Calu3 (cell line): ENCODE measurements around the gene KRTAP27-1. TPM values are rescaled to one million over a fixed set of nuclear protein-coding genes. Genes with fewer than 3 reads are reported as not detected.

Source experiments
- BruUV-seq: library from RNA; stranded (reverse); fragments of 400-500 nt; replicated peaks from 2 replicates; lab custom pipeline; 2021; lab: Mats Ljungman, UMichigan
- CTCF ChIA-PET: fragments of 300-600 bp; sonication (Branson Sonifier 250); formaldehyde crosslinking; loops from one replicate; lab custom pipeline; 2022; ENCODE audit warnings: antibody characterized with exemption; lab: Charles Lee
- DNase-seq: peaks from one replicate; pipeline ENCODE4 v3.0.0; 2022
- H3K27ac Mint-ChIP-seq: one replicate; pipeline ENCODE4 v1.8.0; 2022; ENCODE audit warnings: mixed read lengths; ENCODE audit not compliant: unreplicated experiment
- H3K27me3 Mint-ChIP-seq: one replicate; pipeline ENCODE4 v1.8.0; 2022; ENCODE audit warnings: mixed read lengths; ENCODE audit not compliant: unreplicated experiment
- H3K36me3 Mint-ChIP-seq: one replicate; pipeline ENCODE4 v1.8.0; 2022; ENCODE audit warnings: mild to moderate bottlenecking, moderate library complexity, mixed read lengths; ENCODE audit not compliant: insufficient read depth, unreplicated experiment
- H3K4me1 Mint-ChIP-seq: one replicate; pipeline ENCODE4 v1.8.0; 2022; ENCODE audit warnings: mild to moderate bottlenecking, low read depth, mixed read lengths; ENCODE audit not compliant: unreplicated experiment
- H3K4me3 Mint-ChIP-seq: one replicate; pipeline ENCODE4 v1.8.0; 2022; ENCODE audit warnings: mild to moderate bottlenecking, low read depth, moderate library complexity, mixed read lengths; ENCODE audit not compliant: unreplicated experiment
- H3K9me3 Mint-ChIP-seq: one replicate; pipeline ENCODE4 v1.8.0; 2022; ENCODE audit warnings: low read depth, mixed read lengths; ENCODE audit not compliant: unreplicated experiment
- intact Hi-C: fragments of 100-400 bp; cut with micrococcal nuclease; formaldehyde crosslinking; loops from one replicate; pipeline ENCODE4 v1.10.0; 2022; ENCODE audit not compliant: unreplicated experiment
- total RNA-seq: library from RNA; stranded (reverse); gene quantifications from 2 replicates; pipeline ENCODE4 v1.2.3, GENCODE V29; 2022
- TF ChIP-seq, protein P1 (sequence below): fragments of 200-600 bp; IDR thresholded peaks from one replicate; pipeline ENCODE4 v1.8.0; 2022; ENCODE audit warnings: antibody characterized with exemption; ENCODE audit not compliant: unreplicated experiment

KRTAP27-1 gene
- total RNA-seq, 1 experiment from 2014 or later = not detected

DNA sequence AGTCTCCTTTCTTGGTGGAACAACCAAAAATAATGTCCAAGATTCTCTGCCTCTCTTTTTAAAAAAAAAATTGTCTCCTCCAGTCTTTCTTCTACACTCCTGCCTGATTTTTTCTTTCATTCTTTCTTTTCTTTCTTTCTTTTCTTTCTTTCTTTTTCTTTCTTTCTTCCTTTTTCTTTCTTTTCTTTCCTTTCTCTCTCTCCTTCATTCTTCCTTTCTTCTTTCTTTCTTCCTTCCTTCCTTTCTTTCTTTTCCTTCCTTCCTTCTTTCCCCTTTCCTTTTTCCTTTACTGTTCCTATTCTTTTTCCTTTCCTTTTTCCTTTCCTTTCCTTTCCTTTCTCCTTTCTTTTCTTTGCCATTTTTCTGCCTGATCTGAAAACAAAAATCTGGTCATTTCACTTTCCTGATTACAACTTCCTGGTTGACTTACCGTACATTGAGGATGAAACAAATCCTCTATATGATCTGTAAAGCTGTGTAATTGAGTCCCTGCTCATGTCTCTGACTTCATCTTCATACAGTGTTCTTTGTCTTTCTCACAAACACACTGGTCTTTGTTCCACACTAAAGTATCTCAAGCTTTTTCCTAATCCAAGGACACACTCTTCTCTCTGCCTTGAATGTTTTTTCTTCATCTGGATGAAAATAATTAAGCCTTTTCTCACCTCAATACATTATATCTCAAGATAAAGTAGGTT is 17.0 kb upstream of the KRTAP27-1 start:
- Mint-ChIP-seq H3K4me1 (no peaks in the 10 kb centered on the region), H3K27me3 (peaks cover 18% of the 10 kb centered on the region), H3K36me3 (no peaks in the 10 kb centered on the region), H3K9me3 (peaks cover 3% of the 10 kb centered on the region), H3K4me3 (no peak overlapping the region), H3K27ac (no peak overlapping the region)
- DNase-seq = no peak
- intact Hi-C loops = no loop called here
- BruUV-seq = no TSS peak
- CTCF ChIA-PET = no interaction called here
- TF ChIP-seq, protein P1, sequence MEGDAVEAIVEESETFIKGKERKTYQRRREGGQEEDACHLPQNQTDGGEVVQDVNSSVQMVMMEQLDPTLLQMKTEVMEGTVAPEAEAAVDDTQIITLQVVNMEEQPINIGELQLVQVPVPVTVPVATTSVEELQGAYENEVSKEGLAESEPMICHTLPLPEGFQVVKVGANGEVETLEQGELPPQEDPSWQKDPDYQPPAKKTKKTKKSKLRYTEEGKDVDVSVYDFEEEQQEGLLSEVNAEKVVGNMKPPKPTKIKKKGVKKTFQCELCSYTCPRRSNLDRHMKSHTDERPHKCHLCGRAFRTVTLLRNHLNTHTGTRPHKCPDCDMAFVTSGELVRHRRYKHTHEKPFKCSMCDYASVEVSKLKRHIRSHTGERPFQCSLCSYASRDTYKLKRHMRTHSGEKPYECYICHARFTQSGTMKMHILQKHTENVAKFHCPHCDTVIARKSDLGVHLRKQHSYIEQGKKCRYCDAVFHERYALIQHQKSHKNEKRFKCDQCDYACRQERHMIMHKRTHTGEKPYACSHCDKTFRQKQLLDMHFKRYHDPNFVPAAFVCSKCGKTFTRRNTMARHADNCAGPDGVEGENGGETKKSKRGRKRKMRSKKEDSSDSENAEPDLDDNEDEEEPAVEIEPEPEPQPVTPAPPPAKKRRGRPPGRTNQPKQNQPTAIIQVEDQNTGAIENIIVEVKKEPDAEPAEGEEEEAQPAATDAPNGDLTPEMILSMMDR = no peak

DNA sequence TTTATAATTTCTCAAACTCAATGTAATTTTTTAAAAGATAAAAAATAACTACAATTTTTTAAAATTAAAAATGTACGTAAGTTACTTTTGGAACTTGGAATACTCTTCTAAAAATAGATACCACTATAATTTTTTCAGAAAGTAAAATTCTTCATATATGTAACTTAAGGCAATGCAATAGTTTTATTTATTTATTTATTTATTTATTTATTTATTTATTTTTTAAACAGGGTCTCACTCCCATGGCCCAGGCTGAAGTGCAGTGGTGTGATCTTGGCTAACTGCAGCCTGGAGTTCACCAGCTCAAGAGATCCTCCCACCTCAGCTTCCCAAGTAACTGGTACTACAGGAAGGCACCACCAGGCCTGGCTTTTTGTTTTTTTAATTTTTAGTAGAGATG is 14.0 kb upstream of the KRTAP27-1 start:
- H3K4me1 Mint-ChIP-seq = no peaks in the 10 kb centered on the region
- no peak overlapping the region for H3K4me3 Mint-ChIP-seq
- CTCF ChIA-PET = no interaction called here
- peaks cover 3% of the 10 kb centered on the region for H3K9me3 Mint-ChIP-seq
- TF ChIP-seq, protein P1 = no peak
- intact Hi-C loops = no loop called here
- no peak overlapping the region for H3K27ac Mint-ChIP-seq
- no peaks in the 10 kb centered on the region for H3K36me3 Mint-ChIP-seq
- BruUV-seq = no TSS peak
- peaks cover 18% of the 10 kb centered on the region for H3K27me3 Mint-ChIP-seq
- DNase-seq = no peak

DNA sequence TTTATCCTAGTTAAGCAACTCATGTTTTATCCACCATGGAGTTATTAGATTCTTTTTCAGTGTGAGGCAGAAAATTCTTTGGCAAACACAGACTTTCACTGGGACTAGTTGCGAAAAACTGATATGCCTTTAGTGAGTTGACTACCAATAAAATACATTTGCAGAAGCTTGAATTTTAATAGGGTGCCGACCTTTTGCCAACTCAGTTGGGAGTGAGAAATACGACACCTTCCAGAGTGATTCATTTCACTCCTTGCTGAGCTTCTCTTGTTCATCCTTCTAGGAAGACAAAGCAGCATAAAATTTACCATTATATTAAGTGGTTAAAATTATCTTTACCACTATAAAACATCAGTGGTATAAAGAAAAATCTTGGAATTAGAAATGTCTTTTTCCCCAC is 12.1 kb upstream of the KRTAP27-1 start:
- intact Hi-C loops = no loop called here
- Mint-ChIP-seq H3K36me3 (no peaks in the 10 kb centered on the region), H3K4me1 (no peaks in the 10 kb centered on the region), H3K4me3 (no peak overlapping the region), H3K27me3 (peaks cover 9% of the 10 kb centered on the region), H3K9me3 (peaks cover 2% of the 10 kb centered on the region), H3K27ac (no peak overlapping the region)
- TF ChIP-seq, protein P1 = no peak
- DNase-seq = no peak
- BruUV-seq = no TSS peak
- CTCF ChIA-PET = no interaction called here

DNA sequence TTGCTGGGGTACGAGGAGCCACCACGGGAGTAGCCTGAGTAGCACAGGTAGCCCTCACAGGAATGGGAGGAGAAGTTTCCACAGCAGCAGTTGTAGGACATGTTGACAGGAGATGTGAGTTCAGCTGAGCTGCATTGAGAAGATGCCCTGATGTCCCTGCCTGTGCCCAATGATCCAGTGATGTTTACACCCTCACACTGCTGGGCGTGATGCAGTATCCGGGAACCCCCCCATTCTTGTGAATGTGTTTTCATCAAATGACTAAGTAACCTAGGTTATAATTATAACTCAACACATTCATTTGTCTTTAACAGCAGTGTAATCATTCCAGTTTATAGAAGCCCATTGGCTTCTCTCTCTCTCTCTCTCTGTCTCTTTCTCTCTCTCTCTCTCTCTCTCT is 11.0 kb upstream of the KRTAP27-1 start, which contains the start of gene KRTAP23-1:
Gene KRTAP23-1, minus strand, starts transcription at position 101 of the 400 bp plus-strand sequence. Its CDS starts 0 bp downstream, at position 101.
- intact Hi-C loops = no loop called here
- DNase-seq = no peak
- H3K9me3 Mint-ChIP-seq = no peaks in the 10 kb centered on the region
- no peaks in the 10 kb centered on the region for H3K27me3 Mint-ChIP-seq
- no peaks in the 10 kb centered on the region for H3K4me1 Mint-ChIP-seq
- H3K36me3 Mint-ChIP-seq = no peaks in the 10 kb centered on the region
- TF ChIP-seq, protein P1 = no peak
- H3K27ac Mint-ChIP-seq = no peak within 1 kb of the TSS
- BruUV-seq = no TSS peak
- no peak within 1 kb of the TSS for H3K4me3 Mint-ChIP-seq
- CTCF ChIA-PET = interaction anchor here (0.6 kb wide), 1 partner anchor 165 kb away, joined by 3 read pairs; no protein-coding TSS in a partner anchor
